IPS-NIHi7 (cell line): ENCODE measurements around the gene DIPK2A.

Experiments
- DNase-seq: peaks from one replicate; pipeline ENCODE4 v3.0.0; 2012; ENCODE audit warnings: mixed read lengths; ENCODE audit errors: extremely low spot score

DIPK2A gene

DNA sequence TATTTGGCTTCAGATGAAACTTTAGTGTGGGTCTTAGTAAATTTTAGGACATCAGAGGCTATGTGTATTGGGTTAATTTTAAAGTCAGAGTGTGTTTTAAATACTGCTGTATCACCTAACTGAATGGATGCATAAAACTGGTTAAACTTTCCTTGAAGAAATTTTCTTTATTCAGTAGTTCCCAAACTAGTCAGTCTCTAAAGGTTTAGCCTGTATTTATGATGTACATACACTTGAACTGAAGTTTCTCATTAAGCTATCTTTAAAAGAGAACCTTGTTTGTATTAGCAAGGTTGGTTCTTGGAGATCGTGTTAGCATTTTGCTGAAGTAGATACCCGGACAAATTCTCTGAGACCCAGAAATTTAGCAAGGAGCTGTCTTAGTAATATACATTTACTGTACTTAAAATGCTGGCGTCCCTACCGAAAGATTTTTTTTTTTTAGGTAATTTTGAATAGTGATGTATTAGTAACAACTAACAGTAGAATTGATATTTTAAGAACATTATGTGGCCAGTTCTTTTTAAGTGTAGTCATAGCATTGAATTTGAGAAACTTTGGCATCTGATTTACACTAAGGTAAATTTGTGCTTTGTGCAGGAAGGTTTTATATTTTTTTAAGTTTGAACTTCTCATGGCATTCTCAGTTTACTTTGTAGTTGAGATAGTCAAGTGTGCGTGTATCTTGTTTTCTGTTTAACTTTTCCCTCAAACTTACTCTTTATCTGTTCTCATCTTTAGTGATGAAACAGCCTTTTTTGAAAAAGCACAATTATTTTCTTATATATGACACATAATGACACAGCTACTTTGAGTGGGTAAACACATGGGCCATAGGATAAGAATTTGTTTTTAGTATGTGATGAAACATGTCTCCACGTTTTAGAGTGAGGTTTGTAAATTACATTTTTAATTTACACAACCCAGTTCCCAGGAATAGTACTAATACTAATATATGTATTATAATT, 2.9 kb downstream of the DIPK2A start:
- no peak for DNase-seq

DNA sequence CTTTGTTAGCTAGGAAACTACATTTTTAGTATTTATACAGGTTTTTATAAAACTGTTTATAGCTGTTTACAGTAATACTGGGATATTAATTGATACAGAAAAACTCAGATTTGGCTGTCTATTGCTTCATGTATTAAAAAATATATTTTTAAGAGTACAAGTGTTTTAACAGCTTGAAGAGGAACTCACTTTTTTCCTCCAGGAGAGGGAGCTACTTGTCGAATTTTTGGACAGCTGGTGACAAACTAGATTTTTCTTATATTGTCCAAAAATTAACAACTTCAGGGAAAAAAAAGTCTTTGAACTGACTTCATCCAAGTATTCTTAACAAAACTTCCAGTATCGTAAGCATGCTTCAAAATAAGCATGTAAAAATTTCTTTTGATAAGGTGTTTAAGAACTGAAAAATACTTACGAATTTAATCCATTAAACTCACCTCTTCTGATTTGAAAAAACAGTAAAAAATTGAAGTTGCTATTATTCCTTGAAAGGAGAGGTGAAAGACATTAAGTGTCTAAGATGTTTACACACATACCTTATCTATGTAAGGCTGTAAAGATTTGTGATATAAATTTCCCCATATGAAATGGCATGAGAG, 4.0 kb downstream of the DIPK2A start:
- DNase-seq, result no peak

DNA sequence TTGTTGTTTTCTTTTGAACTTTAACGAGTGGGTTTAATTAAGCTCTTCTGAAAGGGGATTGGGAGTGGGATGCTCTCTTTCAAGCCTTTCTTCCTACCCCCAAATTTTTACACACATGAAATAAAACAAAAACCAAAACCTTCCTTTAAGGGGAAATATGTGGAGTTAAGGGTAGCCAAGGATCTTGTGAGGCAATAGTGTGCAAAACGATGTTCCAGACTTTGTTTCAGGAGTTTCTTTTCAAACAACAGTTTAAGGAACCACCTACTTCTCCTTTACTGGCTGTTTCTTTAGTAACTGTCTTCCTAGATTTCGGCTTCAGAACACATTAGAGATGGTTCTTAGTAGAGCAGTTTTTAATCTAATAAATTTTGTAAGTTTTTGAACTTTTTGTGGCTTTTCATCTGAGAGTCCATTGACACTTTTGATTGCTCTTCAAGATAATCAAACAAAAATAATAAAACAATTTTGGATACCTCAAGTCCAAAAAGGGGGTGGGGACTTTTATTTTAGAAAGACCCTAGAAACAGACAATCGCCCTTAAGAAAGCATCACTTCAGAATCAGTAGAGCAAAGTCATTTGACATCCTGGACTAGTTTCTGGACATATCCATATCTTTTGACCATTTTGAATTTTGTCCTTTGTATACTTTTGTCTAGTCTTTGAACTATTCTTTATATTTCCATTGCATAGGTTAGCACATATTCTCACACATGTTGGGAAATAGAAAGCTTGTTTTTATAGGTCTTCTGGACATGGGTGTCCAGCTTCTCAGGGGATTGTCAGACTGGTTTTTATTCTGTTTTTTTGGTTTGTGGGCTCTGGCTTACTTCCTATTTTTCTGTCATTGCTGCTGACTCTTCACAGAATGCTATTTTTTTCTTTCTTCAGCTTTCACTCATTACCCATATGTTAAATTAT, 6.0 kb downstream of the DIPK2A start:
- DNase-seq, result no peak

DNA sequence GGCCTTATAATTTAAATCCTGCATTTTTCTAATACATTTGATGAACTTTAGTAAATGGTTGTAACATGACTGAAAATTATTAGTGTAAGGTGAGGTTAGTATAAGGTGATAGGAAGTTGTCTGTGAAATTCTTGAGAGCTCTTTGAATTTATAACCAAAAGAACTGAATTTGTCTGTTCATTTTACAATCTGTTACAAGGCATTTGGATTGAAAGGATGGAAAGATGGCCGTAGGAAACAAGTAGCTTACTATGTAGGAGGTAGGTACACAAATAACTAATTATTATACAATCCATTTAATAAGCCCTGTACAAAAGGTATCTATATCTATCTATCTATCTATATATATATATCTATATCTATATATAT, 6.6 kb downstream of the DIPK2A start:
- DNase-seq, result no peak

DNA sequence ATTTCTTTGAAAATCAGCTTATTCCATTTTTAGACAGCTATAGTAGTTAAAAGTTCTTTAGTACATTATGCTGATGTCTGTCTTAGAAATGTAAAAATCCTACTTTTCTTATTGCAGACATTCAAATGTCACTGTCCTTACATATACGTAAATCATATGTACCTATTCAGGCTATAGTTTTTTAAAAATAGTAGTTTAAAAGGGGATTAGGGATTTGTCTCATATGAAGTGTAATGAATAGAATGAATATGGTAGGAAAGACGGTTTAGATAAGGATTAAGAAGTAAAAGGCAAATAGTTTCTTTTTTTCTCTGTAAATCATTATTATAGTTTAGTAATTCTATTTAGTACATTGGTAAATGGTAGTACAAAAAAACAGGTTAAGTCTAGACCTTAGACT, 7.4 kb downstream of the DIPK2A start:
- no peak for DNase-seq

DNA sequence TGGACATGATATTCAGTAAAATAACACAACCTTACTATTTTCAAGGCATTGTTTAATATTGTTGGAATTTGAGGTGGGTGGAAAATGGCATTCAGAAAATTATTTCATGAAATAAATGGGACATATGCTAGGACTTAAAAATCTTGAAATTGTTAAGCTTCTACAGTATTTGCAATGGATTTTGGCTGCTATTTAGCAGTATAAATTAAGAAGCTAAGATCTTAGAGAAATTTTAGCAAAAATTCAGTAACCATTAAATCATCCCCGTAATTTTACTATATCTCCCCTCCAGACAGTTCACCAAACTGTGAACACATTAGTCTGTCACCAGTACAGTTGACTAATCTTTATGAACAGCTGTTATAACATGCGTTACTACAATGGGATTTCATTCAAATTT, 8.2 kb downstream of the DIPK2A start:
- no peak for DNase-seq

DNA sequence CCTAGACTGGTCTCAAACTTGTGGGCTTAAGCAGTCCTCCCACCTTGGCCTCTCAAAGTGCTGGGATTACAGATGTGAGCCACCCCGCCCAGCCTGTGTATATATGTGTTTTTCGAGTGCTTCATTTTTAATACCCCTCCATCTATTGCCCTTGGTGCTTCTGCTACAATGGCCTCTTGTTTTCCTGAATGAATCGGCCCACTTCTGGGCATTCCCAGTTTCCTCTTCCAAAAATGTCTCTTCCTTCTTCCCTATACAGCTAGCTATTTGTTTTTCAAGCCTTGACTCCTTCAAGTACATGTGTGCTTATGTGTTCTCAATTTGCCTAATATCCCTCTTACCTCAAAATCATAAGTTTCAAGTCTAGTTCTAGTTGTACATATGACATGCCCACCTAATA, 16.7 kb downstream of the DIPK2A start:
- no peak for DNase-seq

DNA sequence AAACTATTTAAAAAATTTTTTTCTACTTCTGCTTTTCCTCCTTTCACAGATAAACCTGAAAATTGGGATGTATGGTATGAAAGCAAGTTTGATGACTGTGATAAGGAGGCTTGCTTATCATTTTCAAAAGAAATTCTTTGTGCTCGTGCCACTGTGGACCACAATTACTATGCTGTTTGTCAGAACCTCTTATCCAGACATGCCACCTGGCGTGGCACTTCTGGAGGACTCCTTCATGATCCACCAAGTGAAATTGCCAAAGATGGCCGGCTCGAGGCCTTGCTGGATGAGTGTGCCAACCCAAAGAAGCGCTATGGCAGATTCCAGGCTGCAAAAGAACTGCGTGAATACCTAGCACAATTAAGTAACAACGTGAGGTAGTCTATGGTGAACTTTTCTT, 17.8 kb downstream of the DIPK2A start:
- no peak for DNase-seq

DNA sequence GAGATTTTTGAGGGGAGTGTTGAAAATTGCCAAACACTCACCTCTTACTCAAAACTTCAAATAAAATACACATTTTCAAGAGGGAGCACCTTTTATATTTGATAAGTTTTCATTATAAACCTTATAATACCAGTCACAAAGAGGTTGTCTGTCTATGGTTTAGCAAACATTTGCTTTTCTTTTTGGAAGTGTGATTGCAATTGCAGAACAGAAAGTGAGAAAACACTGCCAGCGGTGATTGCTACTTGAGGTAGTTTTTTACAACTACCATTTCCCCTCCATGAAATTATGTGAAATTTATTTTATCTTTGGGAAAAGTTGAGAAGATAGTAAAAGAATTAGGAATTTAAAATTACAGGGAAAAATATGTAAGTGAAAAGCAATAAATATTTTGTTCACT, 20.1 kb downstream of the DIPK2A start:
- DNase-seq, result no peak

DNA sequence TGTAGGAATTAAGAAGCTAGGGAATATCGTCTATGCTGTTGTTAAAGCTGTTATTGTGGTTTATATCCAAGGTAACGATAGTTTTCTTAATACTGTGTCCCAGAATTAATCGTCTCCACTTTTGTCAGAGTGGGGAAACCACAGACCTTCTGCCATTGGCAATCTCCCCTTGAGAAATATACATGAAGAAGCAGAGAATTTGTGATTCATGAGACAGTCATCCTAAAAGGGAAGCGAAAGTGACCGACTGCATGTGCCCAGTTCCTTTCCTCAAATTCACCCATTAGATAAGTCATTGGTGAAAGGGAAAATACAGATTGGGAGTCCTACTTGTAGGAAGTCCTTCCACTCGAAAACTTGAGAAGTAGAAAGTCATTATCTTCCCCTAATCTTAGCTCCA, 26.6 kb downstream of the DIPK2A start:
- no peak for DNase-seq

DNA sequence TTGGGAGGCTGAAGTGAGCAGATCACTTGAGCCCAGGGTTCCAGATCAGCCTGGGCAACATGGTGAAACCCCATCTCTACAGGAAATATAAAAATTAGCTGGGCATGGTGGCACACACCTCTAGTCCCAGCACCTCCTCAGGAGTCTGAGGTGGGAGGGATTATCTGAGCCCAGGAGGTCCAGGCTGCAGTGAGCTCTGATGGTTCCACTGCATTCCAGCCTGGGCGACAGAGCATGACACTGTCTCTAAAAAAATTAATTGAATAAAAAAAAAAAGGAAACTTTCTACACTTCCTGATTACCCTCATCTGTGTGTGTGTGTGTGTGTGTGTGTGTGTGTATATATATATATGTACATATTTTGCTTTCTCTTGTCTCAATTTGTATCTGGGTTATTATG, 31.4 kb downstream of the DIPK2A start:
- DNase-seq, result no peak

DNA sequence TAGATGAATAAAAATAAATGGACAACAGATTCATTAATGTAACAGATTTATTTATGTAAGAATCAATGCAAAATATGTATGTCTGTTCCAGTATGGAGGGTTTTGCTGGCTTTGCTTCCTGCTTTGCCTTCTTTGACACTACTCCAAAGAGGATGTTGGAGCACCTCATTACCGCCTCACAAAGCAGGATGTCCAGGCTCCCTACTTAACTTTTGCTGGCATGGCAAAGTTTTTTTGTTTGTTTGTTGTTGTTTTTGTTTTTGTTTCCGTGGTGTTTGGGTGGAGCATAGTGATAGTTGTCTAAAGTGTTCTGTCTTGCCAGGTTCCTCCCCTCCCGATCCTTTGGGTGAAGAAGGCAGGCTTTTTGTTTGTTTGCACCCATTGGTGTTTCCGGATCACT, 38.7 kb downstream of the DIPK2A start:
- no peak for DNase-seq

DNA sequence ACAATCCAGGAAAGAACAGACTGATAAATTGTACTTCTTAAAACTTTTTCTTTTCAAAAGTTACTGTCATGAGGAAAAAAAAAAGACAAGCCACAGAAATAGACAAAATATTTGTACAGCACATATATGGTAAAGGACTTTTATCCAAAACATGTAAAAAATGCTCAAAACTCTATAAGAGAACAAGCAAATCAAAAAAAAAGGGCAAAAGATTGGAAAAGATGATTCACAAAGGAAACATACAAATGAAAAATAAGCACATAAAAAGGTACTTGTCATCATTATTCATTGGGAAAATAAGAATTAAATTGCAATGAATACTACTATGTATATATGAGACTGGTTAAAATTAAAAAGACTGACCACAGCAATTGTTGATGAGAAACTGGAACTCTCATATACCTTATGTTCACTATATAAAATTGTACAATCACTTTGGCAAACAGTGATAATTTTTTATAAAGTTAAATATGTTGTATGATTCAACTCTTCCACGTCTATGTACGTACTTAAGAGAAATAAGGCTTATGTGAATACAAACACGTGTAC, 39.7 kb downstream of the DIPK2A start:
- no peak for DNase-seq

DNA sequence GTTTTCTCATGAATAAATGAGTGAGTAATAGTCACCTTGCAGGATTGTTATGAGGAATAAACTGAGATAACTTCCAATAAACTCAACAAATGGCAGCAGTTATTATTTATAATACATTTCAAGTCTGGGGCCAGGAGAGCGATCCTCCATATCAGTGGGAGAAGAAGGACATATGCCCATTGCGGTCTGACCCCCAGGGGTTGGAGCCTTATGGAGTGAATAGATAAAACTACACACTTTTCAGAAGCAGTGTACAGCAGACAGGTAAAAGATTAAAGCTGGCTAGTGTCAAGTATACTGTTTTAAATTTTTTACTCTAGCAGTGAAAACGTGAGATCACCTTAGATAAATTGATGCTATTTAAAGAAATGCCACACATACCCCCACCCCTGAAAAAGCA, 43.5 kb downstream of the DIPK2A start:
- DNase-seq, result no peak

DNA sequence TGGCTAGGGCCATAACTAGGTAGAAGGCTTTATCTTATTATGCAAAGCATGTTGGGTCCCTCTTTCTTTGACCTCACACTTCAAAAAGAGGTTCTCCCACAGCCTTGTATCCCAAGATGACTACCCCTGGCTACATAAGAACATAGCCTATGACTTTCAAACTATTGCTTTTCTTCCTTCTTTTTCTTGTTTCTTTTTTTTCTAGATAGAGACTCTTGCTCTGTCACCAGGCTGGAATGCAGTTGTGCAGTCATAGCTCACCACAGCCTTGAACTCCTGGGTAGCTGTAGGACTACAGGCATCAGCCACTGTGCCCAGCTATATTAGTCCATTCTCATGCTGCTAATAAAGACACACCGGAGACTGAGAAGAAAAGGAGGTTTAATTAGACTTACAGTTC, 47.2 kb downstream of the DIPK2A start:
- DNase-seq, result no peak
